GM18868 (cell line): ENCODE measurements around the gene PHEX.

ENCODE experiments used
- ATAC-seq: cut with Tn5 transposase; IDR thresholded peaks from one replicate; pipeline ENCODE4 v1.9.1; 2021; ENCODE audit warnings: mild to moderate bottlenecking, moderate library complexity; ENCODE audit not compliant: unreplicated experiment

PHEX gene

DNA sequence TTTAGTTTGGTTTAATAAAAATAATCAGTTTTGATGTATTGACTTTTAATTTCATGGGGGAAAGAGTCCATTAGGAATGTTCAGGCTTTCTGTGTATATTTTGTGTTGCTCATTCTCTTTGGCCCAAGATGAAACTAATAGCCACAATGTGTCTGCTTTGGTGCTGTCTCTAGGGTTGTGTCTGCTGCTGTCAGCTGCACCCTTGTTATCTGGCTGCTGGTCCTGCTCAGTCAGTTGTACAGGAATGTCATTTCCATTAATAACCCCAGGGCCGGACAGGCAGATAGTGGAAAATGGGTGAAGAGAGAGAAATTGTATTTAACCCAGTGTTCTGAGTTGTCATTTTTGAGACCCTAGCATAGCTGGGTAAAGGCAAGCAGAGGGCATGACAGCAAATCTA, 115.1 kb downstream of the PHEX start:
- ATAC-seq = no peak

DNA sequence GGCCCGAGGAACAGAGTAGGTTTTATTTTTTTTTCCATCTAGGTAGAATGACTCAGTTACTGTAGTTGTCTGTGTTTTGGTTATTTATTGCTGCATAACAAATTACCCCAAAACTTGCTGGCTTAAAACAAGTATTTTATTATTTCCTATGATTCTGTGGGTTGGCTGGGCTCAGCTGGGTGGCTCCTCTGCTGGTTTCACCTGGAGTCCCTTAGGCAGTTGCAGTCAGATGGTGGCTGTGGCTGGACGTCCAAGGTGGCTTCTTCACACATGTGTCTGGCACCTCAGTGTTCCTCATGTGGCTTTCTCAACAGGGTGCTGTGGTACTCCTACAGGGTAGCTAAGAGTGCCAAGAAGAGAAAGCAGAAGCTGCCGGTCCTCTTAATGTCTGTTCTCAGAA, 115.8 kb downstream of the PHEX start:
- ATAC-seq = no peak

DNA sequence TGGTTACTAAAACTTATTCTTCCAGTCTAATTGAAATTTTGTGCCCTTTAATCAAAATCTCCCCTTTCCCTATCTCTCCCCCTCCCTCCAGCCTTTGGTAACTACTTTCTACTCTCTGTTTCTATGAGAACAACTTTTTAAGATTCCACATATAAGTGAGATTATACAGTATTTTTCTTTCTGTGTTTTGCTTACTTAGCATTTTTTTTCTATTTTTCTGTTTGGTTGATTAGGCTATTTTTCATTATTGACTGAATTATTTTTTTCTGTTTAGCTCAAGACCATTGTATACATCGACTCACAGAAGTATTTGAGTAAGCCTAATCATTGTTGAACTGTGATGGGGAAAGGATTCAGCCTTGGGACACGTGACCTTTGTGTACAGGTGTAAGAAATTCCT, 116.4 kb downstream of the PHEX start:
- no peak for ATAC-seq

DNA sequence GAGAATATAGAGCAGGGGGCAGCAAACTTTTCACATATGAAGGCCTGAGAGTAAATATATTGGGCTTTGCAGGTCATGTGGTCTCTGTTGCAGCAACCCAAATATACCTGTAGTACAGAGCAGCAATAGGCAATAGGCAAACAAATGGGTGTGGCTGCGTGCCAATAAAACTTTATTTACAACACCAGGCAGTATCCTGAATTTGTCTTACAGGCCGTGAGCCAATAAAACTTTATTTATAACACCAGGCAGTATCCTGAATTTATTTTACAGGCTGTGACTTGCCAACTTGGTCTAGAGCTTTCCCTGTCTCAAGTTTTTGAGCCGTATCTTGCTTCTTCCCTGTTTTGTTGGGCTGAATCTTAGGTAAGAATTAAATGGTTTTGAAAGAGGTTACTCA, 118.2 kb downstream of the PHEX start:
- no peak for ATAC-seq

DNA sequence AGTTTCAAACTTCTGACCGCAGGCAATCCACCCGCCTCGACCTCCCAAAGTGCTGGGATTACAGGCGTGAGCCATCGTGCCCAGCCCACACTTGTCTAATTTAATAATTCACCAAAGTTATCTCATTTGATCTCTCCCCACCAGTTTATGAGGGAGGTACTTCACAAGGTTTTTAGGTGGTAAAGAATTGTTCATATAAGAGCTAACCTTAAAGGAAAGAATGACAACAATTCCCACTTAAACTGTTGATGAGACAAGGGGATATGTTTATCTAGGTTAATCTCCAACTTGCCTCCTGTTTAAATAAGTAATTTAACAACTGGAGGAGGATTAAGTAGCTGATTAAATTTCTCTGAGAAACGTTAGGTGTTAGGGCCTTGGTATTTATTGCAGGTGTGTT, 123.0 kb downstream of the PHEX start:
- no peak for ATAC-seq

DNA sequence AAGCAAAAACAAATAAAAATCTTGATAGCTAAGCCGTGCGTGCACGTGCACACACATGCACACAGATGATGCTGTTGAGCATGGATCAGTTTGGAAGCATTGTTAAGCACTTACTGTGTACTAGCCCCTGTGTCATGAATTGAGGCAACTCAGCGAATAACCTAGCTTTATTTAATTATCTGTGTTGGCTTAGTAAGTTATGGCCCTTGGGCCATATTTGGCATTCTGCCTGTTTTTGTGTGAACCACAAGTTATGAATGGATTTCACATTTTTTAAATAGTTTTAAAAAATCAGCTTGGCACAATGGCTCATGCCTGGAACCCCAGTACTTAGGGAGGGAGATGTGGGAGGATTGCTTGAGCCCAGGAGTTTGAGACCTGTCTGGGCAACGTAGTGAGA, 126.9 kb downstream of the PHEX start:
- ATAC-seq = no peak

DNA sequence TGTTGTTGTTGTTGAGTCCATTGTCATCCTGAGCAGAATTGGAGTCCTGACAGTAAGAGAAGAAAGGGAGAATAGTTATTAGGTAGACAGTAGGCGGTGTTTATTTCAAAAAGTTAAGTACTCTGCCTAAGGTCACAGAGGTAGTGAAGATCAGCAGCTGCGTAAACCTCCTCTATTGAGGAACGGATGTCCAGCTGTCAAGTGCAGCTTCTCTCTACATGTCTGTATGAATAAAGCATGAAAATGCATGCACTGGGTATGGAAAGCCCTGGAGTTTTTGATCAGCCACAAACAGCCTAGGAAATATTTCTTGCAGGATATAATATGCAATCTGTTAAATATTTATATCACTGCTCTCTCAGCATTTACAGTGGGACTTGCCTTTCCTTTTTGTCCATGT, 131.2 kb downstream of the PHEX start:
- no peak for ATAC-seq

DNA sequence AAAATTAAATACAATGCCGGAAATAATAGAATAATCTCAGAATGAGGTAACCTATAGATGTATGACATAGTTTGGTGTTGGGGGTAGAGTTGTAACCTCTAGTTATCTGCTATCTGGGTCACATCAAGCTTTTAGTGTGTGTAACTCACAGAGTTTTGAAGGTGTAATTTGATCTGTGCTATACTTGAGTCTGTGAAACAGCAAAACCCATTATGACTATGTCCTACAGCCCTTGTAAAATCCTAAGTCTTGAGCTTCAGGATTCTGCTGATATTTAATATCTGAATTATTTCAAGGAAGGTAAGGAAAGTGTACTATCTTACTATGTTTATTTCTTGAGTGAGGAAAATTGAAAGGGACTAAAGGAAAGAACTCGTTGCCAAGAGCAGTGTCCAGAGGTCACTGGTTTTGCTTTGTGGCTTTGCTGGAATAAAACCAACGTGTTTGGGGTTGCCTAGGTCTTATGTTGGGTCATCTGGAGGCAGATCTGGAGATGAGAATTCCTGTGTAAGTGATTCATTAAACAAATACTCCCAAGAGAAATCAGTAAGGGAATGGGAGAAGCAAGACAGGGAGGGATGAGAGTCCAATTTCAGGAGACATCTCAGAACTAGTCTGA, 132.8 kb downstream of the PHEX start:
- ATAC-seq = no peak

DNA sequence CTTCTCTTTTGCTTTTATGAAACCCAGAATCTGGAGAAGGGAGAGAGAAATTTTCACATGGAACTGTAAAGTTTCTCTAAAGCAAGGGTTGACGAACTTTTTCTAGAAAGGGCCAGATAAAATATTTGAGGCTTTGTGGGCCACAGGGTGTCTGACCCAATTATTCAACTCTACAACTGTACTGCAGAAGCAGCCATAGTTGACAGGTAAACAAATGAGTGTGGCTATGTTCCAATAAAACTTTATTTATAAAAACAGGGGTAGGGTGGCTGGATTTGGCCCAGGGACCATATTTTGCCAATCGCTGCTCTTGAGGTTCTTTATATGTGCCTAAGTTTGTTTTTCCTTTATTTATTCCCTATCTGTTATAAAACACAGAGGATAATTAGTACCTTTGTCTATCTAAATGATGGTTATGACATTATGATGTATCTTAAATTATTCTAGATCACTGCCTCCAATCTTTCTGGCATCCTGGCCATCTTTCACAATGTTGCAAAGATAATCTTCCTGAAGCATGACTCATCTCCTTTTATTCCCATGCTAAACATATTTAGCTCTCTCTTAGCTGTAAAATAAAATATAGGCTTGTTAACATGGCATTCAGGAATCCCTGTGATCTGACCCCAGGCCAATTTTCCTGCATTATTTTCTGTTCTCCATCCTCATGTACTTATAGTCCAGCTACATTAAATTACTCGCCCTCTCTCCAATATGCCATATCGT, 133.8 kb downstream of the PHEX start:
- no peak for ATAC-seq

DNA sequence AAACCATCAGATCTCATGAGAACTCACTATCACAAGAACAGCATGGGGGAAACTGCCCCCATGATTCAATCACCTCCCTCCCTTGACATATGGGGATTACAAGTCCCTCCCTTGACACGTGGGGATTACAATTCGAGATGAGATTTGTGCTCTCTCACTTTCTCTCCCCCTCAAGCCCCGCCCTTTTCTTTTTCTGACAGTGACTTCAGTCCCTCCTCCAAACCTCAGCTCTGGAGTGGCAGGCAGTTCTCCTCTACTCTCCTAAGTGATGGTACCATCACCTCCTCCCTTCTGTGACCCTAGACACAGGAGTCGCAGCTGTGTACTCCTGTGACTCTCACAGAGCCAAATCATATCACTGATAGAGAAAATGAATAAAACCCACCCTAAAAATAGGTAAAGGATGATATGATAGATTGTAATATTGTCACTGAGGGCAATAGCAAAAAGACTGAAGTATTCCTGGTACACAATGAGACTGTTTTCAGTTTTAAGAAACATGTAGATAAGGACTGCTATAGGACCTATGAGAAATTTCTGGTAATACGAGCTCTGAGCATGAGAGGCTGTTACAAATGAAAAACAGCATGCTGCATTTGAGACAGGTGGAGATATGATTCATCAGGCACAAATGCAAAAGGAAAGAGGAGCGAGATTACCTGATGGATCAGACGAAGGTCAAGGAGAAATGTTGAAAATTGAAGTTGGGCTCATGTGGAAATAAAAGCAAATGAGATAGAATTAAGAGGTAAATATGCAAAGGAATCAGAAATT, 139.3 kb downstream of the PHEX start:
- no peak for ATAC-seq

DNA sequence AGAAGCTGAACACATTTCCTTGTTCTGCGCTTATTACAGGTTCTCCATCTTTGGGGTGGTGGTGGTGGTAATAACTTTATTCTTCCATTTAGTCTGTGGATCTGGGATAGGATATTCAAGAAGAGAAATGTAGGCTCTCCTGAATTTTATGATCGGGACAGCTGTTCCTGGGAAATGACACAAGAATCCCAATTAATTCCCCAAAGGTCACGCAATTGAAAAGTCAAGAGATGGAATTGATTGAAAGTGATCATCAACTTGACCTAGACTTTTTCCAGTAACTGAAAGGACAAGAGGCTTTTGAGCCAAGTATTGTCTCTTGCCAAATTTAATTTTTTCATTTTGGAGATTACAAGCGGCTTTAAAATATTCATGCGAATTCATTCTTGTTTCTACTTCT, 141.8 kb downstream of the PHEX start:
- no peak for ATAC-seq

DNA sequence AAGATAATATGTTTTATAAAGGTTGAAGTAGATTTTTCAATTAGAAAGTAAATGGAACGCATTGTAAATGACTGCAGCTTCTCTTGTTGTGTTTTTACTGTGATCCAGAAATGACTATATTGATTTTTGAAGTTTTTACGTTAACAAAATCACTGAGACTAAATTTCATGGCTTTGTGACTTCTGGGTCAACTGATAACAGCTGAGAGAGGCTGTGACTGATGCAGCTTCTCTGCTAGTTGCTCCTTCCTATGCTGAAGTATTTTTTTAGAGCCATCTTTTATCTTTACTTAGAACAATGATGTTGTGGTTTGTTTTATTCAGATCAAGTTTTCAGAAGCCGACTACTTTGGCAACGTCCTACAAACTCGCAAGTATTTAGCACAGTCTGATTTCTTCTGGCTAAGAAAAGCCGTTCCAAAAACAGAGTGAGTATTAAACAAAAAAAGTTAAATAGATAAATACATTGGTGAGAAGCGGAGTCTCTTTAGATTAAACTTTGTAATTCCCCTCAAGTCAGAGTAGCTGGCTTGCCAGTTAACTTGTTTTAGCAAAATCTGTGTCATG, 145.9 kb downstream of the PHEX start:
- ATAC-seq = no peak

DNA sequence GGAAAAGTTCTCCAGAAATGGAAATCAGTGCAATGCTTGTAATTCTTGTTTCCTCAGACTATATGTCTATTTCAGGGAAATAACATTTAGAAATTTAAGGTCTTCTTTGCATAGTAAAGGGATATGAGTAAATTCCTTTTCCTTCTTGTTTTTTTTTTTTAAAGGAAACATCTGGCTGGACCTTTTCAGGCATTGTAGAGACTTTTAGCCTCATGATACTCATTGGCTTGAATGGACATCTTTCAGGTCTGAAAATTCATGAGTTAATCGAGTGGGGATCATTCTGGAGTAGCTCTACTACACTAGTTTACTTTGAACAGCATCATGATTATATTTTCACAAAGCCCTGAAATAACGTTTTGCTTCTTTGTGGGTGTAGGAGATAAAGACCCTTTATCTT, 152.0 kb downstream of the PHEX start:
- ATAC-seq = no peak

DNA sequence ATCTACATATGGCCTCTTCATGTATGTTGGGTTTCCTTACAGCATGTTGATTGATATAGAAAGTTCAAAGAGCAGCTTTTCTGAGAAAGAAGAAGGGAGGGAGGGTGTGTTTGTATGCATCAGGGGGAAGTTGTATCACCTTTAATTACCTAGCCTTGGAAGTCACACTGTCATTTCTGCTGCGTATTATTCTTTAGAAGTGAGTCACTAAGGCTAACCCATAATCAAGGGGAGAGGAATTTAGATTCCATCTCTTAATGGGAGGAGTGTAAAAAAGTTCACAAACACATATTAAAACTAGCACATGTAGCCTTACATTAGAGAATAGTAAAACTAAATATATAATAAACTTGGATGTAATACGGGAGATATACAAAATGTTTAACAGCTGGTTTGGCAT, 154.0 kb downstream of the PHEX start:
- ATAC-seq = no peak

DNA sequence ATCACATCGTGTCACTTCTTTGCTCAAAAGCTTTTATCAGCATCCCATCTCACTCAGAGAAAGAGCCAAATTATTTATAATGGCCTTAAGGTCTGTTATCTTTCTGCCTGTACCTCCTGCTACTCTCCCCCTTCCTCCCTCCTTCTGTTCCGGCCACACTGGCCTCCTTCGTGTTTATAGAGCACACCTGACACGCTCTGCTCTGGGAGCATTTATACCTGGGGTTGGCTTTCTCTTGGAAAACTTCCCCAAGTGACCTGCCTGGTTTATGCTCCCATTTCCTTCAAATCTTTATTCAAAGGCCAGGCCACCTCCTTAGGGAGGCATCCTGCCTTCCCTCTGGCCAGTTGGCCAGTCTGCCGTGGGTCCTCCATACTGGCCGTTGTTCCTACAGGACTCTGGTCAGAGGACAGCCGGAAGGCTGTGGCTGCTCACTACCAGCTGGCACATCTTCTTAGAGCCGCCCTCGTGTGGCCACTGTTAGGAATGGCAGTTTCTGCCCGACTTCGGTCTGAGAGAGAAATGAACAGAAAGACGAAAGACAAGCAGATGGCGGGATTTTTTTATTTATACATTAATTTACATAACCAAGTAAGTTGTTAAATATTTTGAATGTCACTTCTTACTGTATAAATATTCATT, 160.4 kb downstream of the PHEX start:
- peak; percentile 97 for ATAC-seq

DNA sequence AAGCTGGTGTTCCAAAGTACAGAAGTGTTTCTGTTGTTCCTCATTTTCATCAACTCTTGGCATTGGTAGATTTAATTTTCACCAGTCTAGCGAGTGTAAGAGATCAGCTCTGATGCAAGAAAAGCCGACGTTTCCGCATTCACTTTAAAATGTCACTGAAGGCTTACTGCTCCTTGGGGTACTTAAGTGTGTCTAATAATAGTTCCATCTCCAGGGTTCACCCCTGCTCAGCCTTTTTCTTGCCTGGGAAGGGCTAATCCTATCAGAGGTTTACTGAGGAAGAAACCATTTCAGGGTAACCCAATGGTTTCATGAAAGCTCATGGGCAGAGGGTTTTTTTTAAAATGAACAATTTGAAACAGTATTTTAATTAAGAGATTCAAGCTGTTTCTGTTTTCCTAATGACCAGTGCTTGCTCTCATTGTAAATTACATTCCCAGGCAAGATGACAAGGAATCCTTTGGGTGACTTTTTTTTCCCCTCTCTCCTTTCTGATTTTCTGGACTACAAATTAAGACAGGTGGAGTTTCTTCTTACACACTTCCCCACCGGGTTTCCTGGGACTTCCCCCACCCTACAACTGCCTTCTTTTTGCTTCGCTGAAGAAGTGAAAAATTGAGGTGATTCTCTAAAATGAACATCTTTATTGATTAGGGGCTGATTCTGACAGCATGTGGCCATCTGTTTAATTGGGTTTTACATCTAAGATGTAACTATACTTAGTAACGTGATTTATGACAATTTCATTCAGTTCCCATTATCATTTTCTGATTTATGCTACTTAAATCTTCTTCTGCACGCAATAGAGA, 161.9 kb downstream of the PHEX start:
- ATAC-seq = no peak

DNA sequence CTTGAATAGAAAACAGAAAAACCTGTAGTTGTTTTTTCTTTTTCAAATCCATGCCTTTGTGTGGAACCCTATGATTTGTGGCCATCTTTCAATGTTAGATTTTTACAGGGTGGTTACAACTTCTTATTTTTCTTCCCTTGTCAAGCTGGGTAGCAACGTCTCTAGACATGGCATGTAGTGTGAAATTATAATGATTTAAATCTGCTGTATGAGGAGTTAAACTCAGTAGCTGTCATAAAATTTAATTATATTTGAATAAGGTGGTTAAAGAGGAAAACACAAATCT, 162.5 kb downstream of the PHEX start:
- ATAC-seq = no peak

DNA sequence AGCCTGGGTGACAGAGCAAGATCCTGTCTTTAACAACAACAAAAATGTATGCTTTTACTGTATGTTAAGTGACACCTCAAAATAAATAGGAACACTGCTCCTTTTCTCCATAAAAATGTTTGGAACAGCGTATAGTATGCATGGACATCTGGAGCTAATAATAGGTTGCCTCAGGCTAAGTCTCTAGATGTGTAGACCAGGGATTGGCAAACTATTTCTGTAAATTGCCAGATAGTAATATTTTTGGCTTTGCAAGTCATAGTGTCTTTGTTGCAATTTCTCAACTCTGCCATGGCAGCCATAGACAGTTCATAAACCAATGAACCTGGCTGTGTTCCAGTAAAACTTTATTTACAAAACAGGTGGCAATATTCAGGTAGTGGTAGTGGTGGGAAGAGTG, 164.0 kb downstream of the PHEX start:
- no peak for ATAC-seq

DNA sequence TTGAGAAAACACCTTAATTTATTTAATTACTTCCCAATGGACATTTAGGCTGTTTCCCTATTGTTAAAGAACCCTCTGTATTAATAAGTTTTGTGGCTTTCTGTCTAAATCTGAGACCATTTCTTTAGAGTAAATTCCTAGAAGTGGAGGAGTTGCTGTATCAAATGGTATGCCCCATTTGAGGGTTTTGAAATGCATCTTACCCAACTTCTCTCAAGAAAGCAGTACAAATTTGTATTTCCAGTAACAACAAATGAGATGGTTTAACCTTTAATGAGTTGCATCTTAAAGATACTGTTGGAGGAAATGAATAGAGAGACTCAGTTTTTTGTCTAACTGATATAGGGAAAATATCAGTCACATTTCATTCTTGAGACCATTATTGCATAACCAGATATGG, 170.1 kb downstream of the PHEX start:
- ATAC-seq = no peak

DNA sequence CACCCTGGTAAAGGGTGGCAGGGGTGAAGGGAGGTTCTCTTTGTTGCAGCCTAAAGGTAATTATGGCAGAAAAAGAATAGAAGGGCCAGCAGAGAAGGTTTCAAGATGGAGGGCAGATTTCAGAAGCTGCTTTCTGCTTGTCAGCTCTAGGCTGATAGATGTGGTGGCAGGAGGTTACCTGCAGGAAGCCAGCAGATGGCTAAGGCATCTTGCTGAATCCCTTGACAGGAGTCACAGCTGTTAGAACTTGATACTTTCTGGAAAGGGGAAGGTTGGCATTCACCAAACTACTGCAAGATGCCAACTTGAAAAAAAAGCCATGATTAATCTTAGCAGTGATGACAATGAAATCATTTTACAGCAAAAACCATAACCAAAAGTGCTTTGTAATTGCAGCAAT, 171.1 kb downstream of the PHEX start:
- no peak for ATAC-seq

DNA sequence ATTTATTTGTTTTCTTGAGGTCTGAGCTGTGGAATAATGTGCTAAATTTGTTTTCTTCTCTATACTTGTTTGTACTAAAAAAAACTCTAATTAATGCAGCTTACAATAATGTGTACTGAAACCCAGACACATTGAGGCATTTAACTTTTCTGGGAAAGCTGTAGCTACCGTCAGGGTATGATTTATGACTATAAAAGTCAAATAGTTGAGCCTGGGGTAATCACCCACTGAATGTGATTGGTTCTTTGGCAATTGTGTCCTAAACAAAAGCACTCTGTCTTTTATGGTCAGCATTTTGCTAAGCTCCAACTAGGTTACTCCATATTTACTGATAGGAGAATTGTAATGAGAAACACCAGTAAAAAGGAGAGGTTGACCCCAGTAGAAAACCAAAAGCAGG, 174.7 kb downstream of the PHEX start:
- no peak for ATAC-seq
